C4-2B (cell line): ENCODE data around the gene FUS.
"Not testable (repeated sequence)": the region's sequence is repeated elsewhere in the genome, so short reads cannot be mapped to it uniquely, and the experiment has no call there.

Experiments
- H3K27ac ChIP-seq: fragments of 450-650 bp; 2 replicates; pipeline ENCODE4 v1.5.1; 2017
- ZFX ChIP-seq: fragments of 450-650 bp; IDR thresholded peaks from 2 replicates; pipeline ENCODE4 v1.6.1; 2017
- TF ChIP-seq, protein P1 (sequence below): fragments of 450-650 bp; conservative IDR thresholded peaks from 2 replicates; pipeline ENCODE4 v1.5.1; 2017; ENCODE audit warnings: mild to moderate bottlenecking

The FUS gene

DNA sequence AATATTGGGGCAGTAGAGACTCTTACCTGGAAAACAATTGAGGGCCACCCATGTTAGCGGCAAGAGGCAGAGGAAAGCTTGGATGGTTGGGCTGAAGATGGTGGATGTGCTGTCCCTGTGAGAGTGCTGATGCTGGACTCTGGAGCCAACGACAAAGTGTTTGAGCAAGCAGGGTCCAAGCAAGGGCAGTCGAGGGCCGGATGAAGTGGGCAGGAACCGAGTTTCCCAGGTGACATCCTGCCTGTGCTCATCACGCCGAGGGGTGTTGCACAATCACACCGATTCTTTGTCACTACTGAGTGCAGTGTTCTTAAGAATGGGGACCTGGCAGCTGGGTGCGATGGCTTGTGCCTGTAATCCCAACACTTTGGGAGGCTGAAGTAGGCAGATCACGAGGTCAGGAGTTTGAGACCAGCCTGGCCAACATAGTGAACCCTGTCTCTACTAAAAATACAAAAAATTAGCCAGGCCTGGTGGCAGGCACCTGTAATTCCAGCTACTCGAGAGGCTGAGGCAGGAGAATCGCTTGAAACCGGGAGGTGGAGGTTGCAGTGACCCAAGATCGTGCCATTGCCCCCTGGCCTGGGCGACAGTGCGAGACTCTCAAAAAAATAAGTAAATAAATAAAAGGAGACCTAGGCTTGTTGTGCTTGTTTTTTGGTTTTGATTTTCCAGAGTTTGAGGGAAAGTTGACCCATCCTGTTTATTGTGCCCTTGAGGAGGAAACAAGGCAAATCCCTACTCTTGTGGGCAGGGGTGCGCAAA lies 16.6 kb downstream of the FUS start:
- H3K27ac ChIP-seq, result no peak overlapping the region
- no peak for TF ChIP-seq ZFX
- TF ChIP-seq, protein P1, sequence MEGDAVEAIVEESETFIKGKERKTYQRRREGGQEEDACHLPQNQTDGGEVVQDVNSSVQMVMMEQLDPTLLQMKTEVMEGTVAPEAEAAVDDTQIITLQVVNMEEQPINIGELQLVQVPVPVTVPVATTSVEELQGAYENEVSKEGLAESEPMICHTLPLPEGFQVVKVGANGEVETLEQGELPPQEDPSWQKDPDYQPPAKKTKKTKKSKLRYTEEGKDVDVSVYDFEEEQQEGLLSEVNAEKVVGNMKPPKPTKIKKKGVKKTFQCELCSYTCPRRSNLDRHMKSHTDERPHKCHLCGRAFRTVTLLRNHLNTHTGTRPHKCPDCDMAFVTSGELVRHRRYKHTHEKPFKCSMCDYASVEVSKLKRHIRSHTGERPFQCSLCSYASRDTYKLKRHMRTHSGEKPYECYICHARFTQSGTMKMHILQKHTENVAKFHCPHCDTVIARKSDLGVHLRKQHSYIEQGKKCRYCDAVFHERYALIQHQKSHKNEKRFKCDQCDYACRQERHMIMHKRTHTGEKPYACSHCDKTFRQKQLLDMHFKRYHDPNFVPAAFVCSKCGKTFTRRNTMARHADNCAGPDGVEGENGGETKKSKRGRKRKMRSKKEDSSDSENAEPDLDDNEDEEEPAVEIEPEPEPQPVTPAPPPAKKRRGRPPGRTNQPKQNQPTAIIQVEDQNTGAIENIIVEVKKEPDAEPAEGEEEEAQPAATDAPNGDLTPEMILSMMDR, result no peak

DNA sequence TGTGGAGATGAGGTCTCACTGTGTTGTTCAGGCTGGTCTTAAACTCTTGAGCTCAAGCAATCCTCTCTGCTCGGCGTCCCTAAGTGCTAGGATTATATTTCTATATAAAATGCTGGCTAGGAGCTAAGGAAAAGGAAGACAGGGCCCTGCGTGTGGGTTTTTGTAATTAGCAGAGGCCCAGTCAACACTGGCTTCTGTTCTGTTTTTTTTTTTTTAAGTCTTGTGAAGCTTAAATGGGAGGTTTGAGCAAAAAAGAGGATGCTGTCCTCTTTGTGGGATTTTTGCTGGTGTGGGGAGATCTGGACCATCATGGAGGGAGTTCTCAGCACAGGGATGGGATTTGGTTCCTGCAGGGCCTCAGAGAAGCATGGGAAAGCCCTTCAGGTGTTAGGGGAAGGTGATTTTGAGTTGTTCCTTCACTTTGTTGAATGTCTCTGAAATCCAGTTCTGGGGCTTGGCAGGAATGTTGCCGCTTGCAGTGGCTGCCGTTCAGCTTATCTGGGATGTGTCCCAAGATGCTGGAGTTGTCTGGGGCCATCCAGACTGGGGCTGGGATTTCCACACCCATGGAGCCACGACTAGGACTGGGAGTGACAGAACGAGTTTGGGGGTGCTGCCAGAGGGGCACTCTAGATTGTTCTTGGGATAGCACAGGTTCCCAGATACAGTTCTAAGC lies 18.4 kb downstream of the FUS start:
- TF ChIP-seq, protein P1, result no peak
- TF ChIP-seq ZFX, result no peak
- H3K27ac ChIP-seq, result no peak overlapping the region

DNA sequence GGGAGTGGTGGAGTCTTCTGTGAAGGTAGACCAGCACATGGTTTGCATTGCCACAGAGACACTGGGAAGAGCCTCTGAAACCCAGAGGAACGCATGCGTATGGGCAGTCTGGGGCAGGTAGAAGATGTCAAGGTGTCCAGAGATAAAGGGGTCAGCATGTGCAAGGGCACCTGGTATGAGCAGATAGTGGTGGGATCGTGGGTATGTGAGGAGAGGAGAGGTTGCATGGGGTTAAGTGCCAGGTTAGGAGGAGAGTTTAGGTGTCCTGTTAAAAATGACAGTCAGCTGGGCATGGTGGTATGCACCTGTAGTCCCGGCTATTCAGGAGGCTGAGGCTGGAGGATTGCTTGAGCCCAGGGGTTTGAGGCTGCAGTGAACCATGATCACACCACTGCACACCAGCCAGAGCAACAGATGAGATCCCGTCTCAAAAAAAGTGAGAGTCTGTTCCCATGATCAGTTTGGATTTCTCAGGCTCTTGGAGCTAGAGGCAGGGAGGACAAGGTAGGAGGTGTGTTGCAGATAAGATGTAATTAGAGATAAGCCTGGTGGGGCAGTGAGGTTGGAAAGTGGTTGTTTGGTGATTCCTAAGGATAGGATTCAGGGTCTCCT lies 19.6 kb downstream of the FUS start:
- no peak overlapping the region for H3K27ac ChIP-seq
- TF ChIP-seq, protein P1, result no peak
- no peak for TF ChIP-seq ZFX

DNA sequence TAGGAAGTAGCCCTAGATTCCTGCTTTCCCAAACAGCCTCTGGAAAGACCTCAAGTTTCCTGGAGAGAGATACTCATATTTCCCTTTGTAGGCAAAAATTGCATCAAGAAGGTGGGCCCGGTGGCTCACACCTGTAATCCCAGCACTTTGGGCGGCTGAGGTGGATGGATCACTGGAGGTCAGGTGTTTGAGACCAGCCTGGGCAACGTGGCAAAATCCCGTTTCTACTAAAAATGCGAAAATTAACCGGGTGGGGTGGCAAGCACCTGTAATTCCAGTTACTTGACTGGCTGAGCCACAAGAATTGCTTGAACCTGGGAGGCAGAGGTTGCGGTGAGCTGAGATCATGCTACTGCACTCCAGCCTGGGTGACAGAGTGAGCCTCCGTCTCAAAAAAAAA lies 20.2 kb downstream of the FUS start:
- H3K27ac ChIP-seq, result not testable (repeated sequence)

DNA sequence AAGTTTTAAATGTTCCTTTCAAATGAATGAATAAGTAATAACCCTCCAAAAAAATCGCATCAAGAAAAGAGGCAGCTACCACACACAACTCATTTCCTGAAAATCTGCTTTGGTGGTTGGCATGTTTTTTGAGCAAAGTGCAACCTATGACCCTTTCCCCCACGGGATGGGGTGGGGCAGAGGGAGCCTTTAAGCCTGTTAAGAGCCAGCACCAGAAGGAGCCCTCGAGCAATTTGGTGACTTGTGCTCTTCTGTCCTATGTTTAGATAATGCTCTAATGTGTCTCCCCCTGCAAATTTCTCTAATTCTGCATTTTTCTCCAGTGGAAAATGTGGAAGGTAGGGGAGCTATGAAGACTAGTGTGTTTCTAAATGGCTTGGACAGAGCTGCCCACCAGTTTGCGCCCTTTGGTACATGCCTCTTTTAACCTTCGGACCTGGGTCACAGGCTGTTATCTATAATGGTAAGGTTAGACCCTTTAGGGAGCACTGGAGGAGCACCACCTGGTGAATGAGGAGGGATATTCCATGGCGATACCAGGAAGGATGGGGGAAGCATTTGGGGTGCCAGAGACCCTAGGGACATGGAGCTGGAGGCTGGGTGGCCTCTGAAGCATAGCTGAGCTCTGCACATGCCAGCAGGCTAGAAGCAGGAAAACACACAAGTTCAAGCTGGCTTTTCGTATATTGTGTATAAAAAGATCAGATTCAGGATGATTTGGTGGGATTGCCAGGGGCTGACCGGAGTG lies 21.1 kb downstream of the FUS start:
- H3K27ac ChIP-seq, result no peak overlapping the region
- no peak for TF ChIP-seq ZFX
- TF ChIP-seq, protein P1, result no peak

DNA sequence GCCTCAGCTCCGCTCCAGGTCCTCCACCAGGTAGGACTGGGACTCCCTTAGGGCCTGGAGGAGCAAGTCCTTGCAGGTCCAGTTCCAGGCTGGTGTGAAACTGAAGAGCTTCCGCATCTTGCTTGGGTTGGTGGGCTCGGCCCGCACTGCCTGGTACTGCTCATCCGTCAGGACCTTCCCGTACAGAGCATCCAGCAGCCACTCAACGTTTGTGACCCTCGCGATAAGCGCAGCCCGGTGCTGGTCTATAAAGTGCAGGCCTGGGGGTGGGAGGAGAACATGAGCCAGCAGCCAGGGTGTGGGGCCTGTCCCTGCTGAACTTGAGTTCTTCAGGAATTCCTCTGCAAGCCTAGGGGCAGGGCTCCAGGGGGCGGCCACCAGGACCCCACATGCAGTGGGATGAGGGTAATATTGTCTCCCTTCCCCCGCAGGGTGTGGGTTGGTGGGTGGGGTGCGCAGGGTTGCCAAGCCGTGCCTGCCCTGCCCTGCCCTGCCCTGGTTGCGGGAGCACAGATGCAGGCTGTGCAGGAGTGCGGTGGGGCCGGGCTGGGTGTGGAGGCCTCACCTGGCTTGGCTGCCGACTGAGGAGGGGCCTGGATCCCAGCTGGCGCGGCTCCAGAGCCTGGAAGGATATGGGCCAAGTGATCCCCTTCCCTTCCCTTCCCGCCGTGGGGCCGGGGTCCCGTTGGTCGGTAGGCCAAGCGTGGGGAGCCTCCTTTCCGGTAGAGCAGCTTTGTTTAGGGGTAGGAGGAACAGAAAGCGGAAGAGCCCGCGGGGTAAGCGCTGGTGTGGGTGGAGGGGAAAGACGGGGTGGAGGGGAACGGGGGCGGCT lies 21.9 kb downstream of the FUS start:
- no peak overlapping the region for H3K27ac ChIP-seq
- no peak for TF ChIP-seq ZFX
- TF ChIP-seq, protein P1, result no peak
